Measurements from ENCODE around the gene RAP1GAP2. TPM values are rescaled to one million over a fixed set of nuclear protein-coding genes. Genes with fewer than 3 reads are reported as not detected.
A peak's percentile ranks its signal among the peaks of the same experiment; 100 is the strongest.
"Not testable (repeated sequence)": the region's sequence is repeated elsewhere in the genome, so short reads cannot be mapped to it uniquely, and the experiment has no call there.

The RAP1GAP2 gene
- total and polyA plus RNA-seq, 11 donors: 13.5 to 44.1 (median 34.3) TPM

DNA sequence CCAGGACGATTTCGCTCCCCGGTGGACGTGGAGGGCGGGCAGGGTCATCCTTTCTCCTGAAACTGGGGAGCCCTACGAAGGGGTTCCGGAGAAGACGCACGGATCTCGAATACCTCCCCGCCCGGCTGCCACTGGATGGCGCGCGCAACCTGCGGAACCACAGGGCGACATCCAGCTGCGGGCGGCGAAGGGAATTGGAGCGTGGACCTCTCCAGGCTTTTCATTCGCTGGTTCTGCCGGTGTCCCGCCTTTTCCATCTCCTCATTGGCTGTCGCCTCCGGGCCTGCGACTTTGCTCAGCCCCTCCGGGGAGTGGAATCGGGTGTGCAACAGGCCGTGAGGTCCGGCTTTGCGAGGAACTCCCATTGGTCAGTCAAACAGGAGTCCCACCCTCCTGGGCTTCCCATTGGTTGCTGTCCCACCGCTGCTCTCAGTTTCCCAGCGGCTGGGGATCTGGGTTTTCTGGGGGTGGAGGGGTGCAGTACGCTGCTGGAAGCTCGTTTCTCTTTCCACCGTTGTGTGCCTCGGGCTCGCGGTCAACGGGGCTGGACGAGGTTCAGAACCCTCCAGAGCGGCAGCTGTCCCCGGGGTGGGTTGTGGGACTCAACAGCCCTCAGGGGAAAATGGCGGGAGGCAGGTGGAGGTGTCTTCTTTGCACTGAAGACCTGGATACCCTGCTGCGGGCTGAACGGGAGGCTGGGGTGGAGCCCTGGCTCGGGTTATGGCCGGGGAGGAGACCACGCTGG, 252.7 kb downstream of the RAP1GAP2 start:
- TF ChIP-seq CTCF (IDR thresholded peaks at IDR 0.05) (peak; percentile 72 to 94 (median 84)), POLR2A (IDR thresholded peaks at IDR 0.05) (peak in 1 of 2 donors; percentile 72)
- peaks cover 0 to 9% (median under 1%) of the 10 kb centered on the region in 12 donors for H3K9me3 ChIP-seq
- intact Hi-C loops (cut with DNase I): loop anchor here in 8 of 10 donors (2.0 to 10.0 kb wide), 5 partner anchors 588 to 616 kb away; partner anchors contain the start of genes CTNS (in 1 of the 8), EMC6 (in 1 of the 8), SHPK (in 1 of the 8) and TAX1BP3 (in 1 of the 8)
- peak overlapping the region; percentile 39 to 87 (median 70) for H3K4me3 ChIP-seq
- peak; percentile 96 to 98 (median 97) for DNase-seq
- H3K4me1 ChIP-seq: peaks cover 0 to 14% (median 4%) of the 10 kb centered on the region in 12 donors
- H3K36me3 ChIP-seq: no peaks in the 10 kb centered on the region
- ATAC-seq: peak; percentile 99 to 100 (median 100)
- H3K27ac ChIP-seq: peak overlapping the region in 11 of 12 donors; percentile 52 to 85 (median 73)
- 0 to 1% (median 1%) methylated on average over 31 to 50 of the region's 50 CpGs for WGBS, 4 donors
- no peaks in the 10 kb centered on the region for H3K27me3 ChIP-seq

DNA sequence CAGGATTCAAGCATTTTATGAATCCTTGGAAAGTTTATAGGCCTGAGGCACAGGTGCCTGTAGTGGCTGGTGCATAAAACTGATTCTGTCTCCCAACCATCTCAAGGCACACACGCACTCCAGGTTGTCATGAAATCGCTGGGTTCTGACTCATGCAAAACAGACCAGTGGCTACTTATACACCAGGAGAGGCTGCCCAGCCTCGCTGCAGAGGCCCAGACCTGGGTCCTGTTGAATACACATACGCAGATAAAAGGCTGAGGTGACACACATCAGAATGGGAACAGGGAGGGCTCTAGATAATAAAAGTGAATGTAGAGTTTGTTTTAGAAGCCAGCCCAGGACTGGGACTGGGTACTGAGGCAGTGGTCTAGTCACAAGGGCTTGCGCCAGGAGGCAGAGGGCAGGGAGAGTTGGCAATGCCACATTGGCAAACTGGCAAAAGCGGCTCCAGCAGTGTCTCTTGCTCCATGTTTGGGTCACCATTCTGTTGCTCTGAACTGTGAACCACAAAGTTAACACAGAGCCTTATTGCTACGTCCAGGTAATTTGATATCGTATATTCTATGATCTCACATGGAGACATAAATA, 253.6 kb downstream of the RAP1GAP2 start:
- ATAC-seq (no peak), DNase-seq (peak in 1 of 5 donors; percentile 14)
- Histone ChIP-seq H3K27me3 (no peaks in the 10 kb centered on the region), H3K4me1 (peaks cover 0 to 14% (median 4%) of the 10 kb centered on the region in 12 donors), H3K36me3 (no peaks in the 10 kb centered on the region), H3K4me3 (peak overlapping the region in 10 of 12 donors; percentile 39 to 87 (median 70)), H3K27ac (peak overlapping the region in 2 of 12 donors; percentile 79 to 80), H3K9me3 (peaks cover 0 to under 1% (median 0%) of the 10 kb centered on the region in 12 donors)
- TF ChIP-seq CTCF (IDR thresholded peaks at IDR 0.05) (no peak), POLR2A (IDR thresholded peaks at IDR 0.05) (no peak)
- intact Hi-C loops (cut with DNase I): loop anchor here in 8 of 10 donors (2.0 to 10.0 kb wide), 5 partner anchors 587 to 615 kb away; partner anchors contain the start of genes CTNS (in 1 of the 8), EMC6 (in 1 of the 8), SHPK (in 1 of the 8) and TAX1BP3 (in 1 of the 8)
- 87 to 91% (median 89%) methylated on average over 8 of the region's 8 CpGs for whole genome bisulfite sequencing, 4 donors

DNA sequence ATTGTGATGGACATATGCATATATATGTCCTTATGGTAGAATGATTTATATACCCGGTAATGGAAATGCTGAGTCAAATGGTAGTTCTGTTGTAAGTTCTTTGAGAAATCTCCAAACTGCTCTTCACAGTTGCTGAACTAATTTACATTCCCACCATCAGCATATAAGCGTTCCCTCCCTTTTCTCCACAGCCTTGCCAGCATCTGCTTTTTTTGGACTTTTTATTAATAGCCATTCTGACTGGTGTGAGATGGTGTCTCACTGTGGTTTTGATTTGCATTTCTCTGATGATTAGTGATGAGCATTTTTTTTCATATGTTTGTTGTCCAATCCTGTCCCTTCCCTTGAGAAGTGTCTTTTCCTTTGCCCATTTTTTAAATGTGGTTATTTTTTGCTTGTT, 258.6 kb downstream of the RAP1GAP2 start:
- H3K27me3 ChIP-seq; H3K36me3 ChIP-seq; H3K9me3 ChIP-seq; ATAC-seq; H3K4me1 ChIP-seq; H3K4me3 ChIP-seq; intact Hi-C loops (cut with DNase I); H3K27ac ChIP-seq; DNase-seq: not testable (repeated sequence)
- 78 to 97% (median 81%) methylated on average over 1 of the region's 2 CpGs for WGBS, 4 donors

GRCh38 chr17:3062824-3063377, 266.7 kb downstream of the RAP1GAP2 start:
- H3K27me3 ChIP-seq; ATAC-seq; H3K4me1 ChIP-seq; H3K27ac ChIP-seq; H3K36me3 ChIP-seq; H3K9me3 ChIP-seq; H3K4me3 ChIP-seq; intact Hi-C loops (cut with DNase I); DNase-seq: not testable (repeated sequence)
- 82 to 92% (median 85%) methylated on average over 6 to 8 of the region's 8 CpGs for WGBS, 4 donors

DNA sequence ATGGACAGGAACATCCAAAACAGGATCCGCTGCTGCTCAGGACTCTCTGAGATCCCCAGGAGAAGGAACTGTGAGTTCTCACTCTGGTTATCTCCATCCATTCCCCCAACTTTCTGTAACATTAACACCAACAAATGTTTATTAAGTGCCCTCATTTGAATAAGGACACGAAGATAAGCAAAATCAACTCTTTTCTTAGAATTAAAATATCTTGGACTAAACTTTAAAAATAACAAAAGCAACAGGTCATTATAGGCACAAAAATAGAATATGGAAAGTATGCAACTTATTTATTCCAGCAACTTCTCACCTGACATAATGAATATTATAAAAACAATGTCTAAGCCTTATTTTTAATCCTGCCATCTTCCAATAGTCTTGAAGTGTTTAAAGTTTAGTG, 267.3 kb downstream of the RAP1GAP2 start, which contains the start of gene OR1D5:
Gene OR1D5, minus strand, starts transcription at position 101 of the 400 bp plus-strand sequence. Its CDS starts 0 bp downstream, at position 101.
- H3K27me3 ChIP-seq; H3K4me1 ChIP-seq; DNase-seq; H3K27ac ChIP-seq; intact Hi-C loops (cut with DNase I); H3K9me3 ChIP-seq; H3K4me3 ChIP-seq; ATAC-seq; H3K36me3 ChIP-seq: not testable (repeated sequence)
- 56 to 88% (median 65%) methylated on average over 1 to 2 of the region's 2 CpGs for WGBS, 4 donors

DNA sequence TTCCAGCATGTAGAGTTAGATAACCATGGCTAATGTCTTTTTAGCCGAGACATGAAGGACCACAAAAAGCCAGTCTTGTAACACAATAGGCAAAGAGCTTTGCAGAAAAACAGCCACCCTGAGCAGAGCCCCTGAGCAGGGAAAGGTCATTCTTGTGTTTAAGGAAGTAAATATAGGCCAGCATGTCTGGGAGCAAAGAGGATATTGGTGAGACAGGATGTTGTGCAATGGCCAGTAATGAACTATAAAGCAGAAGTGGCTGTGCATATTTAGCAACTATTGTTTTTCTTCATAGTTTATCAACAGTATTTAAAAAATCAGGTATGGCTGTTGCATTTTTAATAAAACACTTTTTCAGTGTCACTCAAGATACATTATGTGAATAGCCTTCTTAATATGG, 269.0 kb downstream of the RAP1GAP2 start:
- H3K4me3 ChIP-seq; H3K36me3 ChIP-seq; DNase-seq; H3K9me3 ChIP-seq; intact Hi-C loops (cut with DNase I); H3K27ac ChIP-seq; H3K4me1 ChIP-seq; H3K27me3 ChIP-seq: not testable (repeated sequence)
- peak in 3 of 4 donors; percentile 65 to 95 (median 91) for ATAC-seq
- 33% methylated on average over 1 of the region's 1 CpG; no CpG with 5 or more reads in 3 of the 4 donors for WGBS, 4 donors

- H3K36me3 ChIP-seq; intact Hi-C loops (cut with DNase I); H3K27me3 ChIP-seq; H3K4me1 ChIP-seq; DNase-seq; H3K4me3 ChIP-seq; ATAC-seq; H3K27ac ChIP-seq: not testable (repeated sequence)
- H3K9me3 ChIP-seq: peaks cover 0 to 16% (median 0%) of the 10 kb centered on the region in 12 donors
- WGBS, 4 donors: 31 to 77% (median 62%) methylated on average over 4 of the region's 4 CpGs
These were observed 277.6 kb downstream of the RAP1GAP2 start for GRCh38 chr17:3073850-3074249.

Data from heart left ventricle (tissue), 16 donors.